ENCODE results near the gene EGFL8. TPM values are rescaled to one million over a fixed set of nuclear protein-coding genes. Genes with fewer than 3 reads are reported as not detected.

Gene EGFL8
- total and polyA plus RNA-seq, 2 experiments from 2014 or later, result 2.2 to 3.8 TPM

- Histone ChIP-seq H3K79me2 (ENCODE audit: insufficient read depth) (peaks cover 43% of the 10 kb centered on the region), H3K4me1 (ENCODE audit: insufficient read depth) (peaks cover 18% of the 10 kb centered on the region), H2AFZ (peak within 1 kb of the TSS; percentile 83), H3K36me3 (ENCODE audit: low read depth) (no peaks in the 10 kb centered on the region), H3K9me3 (ENCODE audit: low read depth) (no peaks in the 10 kb centered on the region), H3K9ac (peak within 1 kb of the TSS; percentile 96), H4K20me1 (ENCODE audit: insufficient read depth) (no peaks in the 10 kb centered on the region), H3K4me3 (peak within 1 kb of the TSS; percentile 92), H3K27ac (peak within 1 kb of the TSS; percentile 92), H3K9me2 (ENCODE audit: insufficient read depth) (no peaks in the 10 kb centered on the region), H3F3A (ENCODE audit: insufficient read depth) (peaks cover 13% of the 10 kb centered on the region), H3K27me3 (replicated peaks; ENCODE audit: insufficient read depth) (no peaks in the 10 kb centered on the region), H3K4me2 (ENCODE audit: unreplicated experiment) (peak within 1 kb of the TSS; percentile 87)
- no peak for TF ChIP-seq EZH2phosphoT487 (IDR thresholded peaks at IDR 0.05; ENCODE audit: insufficient read depth, low read depth)
- no peak for TF ChIP-seq EZH2 (IDR thresholded peaks at IDR 0.05; ENCODE audit: insufficient read depth, poor library complexity, severe bottlenecking)
- peak; percentile 100 for DNase-seq
- 1% methylated on average over 31 to 33 of the region's 33 CpGs for WGBS, 2 experiments (ENCODE audit: low coverage in 1 of 2, low lambda C conversion rate in 2 of 2, missing lambda C conversion rate in 2 of 2)
- in situ Hi-C loops (cut with MboI), result no loop called here
Measured at GRCh38 chr6:32177788-32178546, 13.6 kb downstream of the EGFL8 start, which contains the start of gene RNF5. Gene RNF5, plus strand, starts transcription at chr6:32178405. Its CDS starts 107 bp downstream, at chr6:32178512.

- TF ChIP-seq EZH2 (IDR thresholded peaks at IDR 0.05; ENCODE audit: insufficient read depth, poor library complexity, severe bottlenecking) (no peak), EZH2phosphoT487 (IDR thresholded peaks at IDR 0.05; ENCODE audit: insufficient read depth, low read depth) (no peak)
- Histone ChIP-seq H3K9me3 (ENCODE audit: low read depth) (no peaks in the 10 kb centered on the region), H3K4me1 (ENCODE audit: insufficient read depth) (peaks cover 18% of the 10 kb centered on the region), H3K27me3 (replicated peaks; ENCODE audit: insufficient read depth) (no peaks in the 10 kb centered on the region), H3F3A (ENCODE audit: insufficient read depth) (peaks cover 13% of the 10 kb centered on the region), H3K9ac (peak overlapping the region; percentile 96), H3K27ac (peak overlapping the region; percentile 92), H3K79me2 (ENCODE audit: insufficient read depth) (peaks cover 34% of the 10 kb centered on the region), H2AFZ (peak overlapping the region; percentile 83), H3K36me3 (ENCODE audit: low read depth) (no peaks in the 10 kb centered on the region), H3K4me3 (peak overlapping the region; percentile 92), H3K4me2 (ENCODE audit: unreplicated experiment) (peak overlapping the region; percentile 87), H3K9me2 (ENCODE audit: insufficient read depth) (no peaks in the 10 kb centered on the region), H4K20me1 (ENCODE audit: insufficient read depth) (no peaks in the 10 kb centered on the region)
- DNase-seq, result peak; percentile 53
- in situ Hi-C loops (cut with MboI), result no loop called here
- WGBS, 2 experiments (ENCODE audit: low coverage in 1 of 2, low lambda C conversion rate in 2 of 2, missing lambda C conversion rate in 2 of 2), result 3 to 8% methylated on average over 13 to 24 of the region's 24 CpGs
Measured at GRCh38 chr6:32178547-32179440, 14.4 kb downstream of the EGFL8 start.

DNA sequence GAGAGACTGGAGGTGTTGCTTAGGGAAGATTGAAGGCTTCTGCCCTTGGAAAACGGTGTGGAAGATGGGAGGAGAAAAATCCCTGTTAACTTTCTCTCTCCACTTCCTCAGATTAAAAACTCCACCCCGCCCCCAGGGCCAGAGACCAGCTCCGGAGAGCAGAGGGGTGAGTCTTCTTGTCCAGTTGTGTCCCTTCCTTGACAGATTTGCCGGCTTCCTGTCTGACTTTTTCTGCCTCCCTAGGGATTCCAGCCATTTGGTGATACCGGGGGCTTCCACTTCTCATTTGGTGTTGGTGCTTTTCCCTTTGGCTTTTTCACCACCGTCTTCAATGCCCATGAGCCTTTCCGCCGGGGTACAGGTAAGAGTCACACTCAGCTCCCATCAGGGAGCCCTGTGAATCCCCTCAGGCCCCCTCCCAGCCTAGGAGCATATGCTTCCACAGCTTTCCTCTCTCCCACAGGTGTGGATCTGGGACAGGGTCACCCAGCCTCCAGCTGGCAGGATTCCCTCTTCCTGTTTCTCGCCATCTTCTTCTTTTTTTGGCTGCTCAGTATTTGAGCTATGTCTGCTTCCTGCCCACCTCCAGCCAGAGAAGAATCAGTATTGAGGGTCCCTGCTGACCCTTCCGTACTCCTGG lies 15.5 kb downstream of the EGFL8 start:
- H3K4me2 ChIP-seq (ENCODE audit: unreplicated experiment), result no peak overlapping the region
- H3K36me3 ChIP-seq (ENCODE audit: low read depth), result no peaks in the 10 kb centered on the region

GRCh38 chr6:32181148-32181702 lies 16.8 kb downstream of the EGFL8 start:
- TF ChIP-seq EZH2 (IDR thresholded peaks at IDR 0.05; ENCODE audit: insufficient read depth, poor library complexity, severe bottlenecking), result no peak
- no peak for TF ChIP-seq EZH2phosphoT487 (IDR thresholded peaks at IDR 0.05; ENCODE audit: insufficient read depth, low read depth)

More for the DNA sequence above, 15.5 kb downstream of the EGFL8 start:
- 78 to 79% methylated on average over 10 of the region's 10 CpGs for WGBS, 2 experiments (ENCODE audit: low coverage in 1 of 2, low lambda C conversion rate in 2 of 2, missing lambda C conversion rate in 2 of 2)
- no peak overlapping the region for H3K4me3 ChIP-seq
- H3F3A ChIP-seq (ENCODE audit: insufficient read depth), result peaks cover 13% of the 10 kb centered on the region
- no peak for DNase-seq
- H3K79me2 ChIP-seq (ENCODE audit: insufficient read depth), result peaks cover 29% of the 10 kb centered on the region
- H4K20me1 ChIP-seq (ENCODE audit: insufficient read depth), result no peaks in the 10 kb centered on the region
- in situ Hi-C loops (cut with MboI), result no loop called here
- H3K9me3 ChIP-seq (ENCODE audit: low read depth), result no peaks in the 10 kb centered on the region
- peaks cover 14% of the 10 kb centered on the region for H3K4me1 ChIP-seq (ENCODE audit: insufficient read depth)
- no peak overlapping the region for H3K9ac ChIP-seq
- no peak overlapping the region for H2AFZ ChIP-seq
- TF ChIP-seq EZH2 (IDR thresholded peaks at IDR 0.05; ENCODE audit: insufficient read depth, poor library complexity, severe bottlenecking), result no peak
- no peak for TF ChIP-seq EZH2phosphoT487 (IDR thresholded peaks at IDR 0.05; ENCODE audit: insufficient read depth, low read depth)
- H3K27ac ChIP-seq, result no peak overlapping the region
- no peaks in the 10 kb centered on the region for H3K27me3 ChIP-seq (replicated peaks; ENCODE audit: insufficient read depth)
- H3K9me2 ChIP-seq (ENCODE audit: insufficient read depth), result no peaks in the 10 kb centered on the region

More at GRCh38 chr6:32181148-32181702, 16.8 kb downstream of the EGFL8 start:
- peaks cover 21% of the 10 kb centered on the region for H3K79me2 ChIP-seq (ENCODE audit: insufficient read depth)
- H3K4me3 ChIP-seq, result no peak overlapping the region
- no peaks in the 10 kb centered on the region for H3K9me2 ChIP-seq (ENCODE audit: insufficient read depth)
- H3K4me2 ChIP-seq (ENCODE audit: unreplicated experiment), result no peak overlapping the region
- H3K27me3 ChIP-seq (replicated peaks; ENCODE audit: insufficient read depth), result no peaks in the 10 kb centered on the region
- peaks cover 14% of the 10 kb centered on the region for H3K4me1 ChIP-seq (ENCODE audit: insufficient read depth)
- DNase-seq, result no peak
- no peak overlapping the region for H2AFZ ChIP-seq
- no peaks in the 10 kb centered on the region for H3K36me3 ChIP-seq (ENCODE audit: low read depth)
- no peaks in the 10 kb centered on the region for H3K9me3 ChIP-seq (ENCODE audit: low read depth)
- in situ Hi-C loops (cut with MboI), result no loop called here
- 87 to 93% methylated on average over 15 of the region's 15 CpGs for WGBS, 2 experiments (ENCODE audit: low coverage in 1 of 2, low lambda C conversion rate in 2 of 2, missing lambda C conversion rate in 2 of 2)
- no peak overlapping the region for H3K27ac ChIP-seq
- H3K9ac ChIP-seq, result no peak overlapping the region
- peaks cover 14% of the 10 kb centered on the region for H3F3A ChIP-seq (ENCODE audit: insufficient read depth)
- H4K20me1 ChIP-seq (ENCODE audit: insufficient read depth), result no peaks in the 10 kb centered on the region
